ENCODE results near the gene MAGEA8. TPM values are rescaled to one million over a fixed set of nuclear protein-coding genes. Genes with fewer than 3 reads are reported as not detected.

Gene MAGEA8
- total RNA-seq, 1 experiment from 2014 or later = not detected

GRCh38 chrX:149908308-149908707 lies 27.3 kb downstream of the MAGEA8 start:
- no peak overlapping the region for H3K4me3 Mint-ChIP-seq (ENCODE audit: low read depth, unreplicated experiment)
- no peak overlapping the region for H3K27ac Mint-ChIP-seq (ENCODE audit: unreplicated experiment)
- intact Hi-C loops (cut with micrococcal nuclease; ENCODE audit: unreplicated experiment) = no loop called here
- TF ChIP-seq CTCF (IDR thresholded peaks at IDR 0.05; ENCODE audit: unreplicated experiment) = no peak
- DNase-seq = no peak
- CTCF ChIA-PET = no interaction called here
- BruUV-seq (replicated peaks) = no TSS peak
- H3K27me3 Mint-ChIP-seq (ENCODE audit: unreplicated experiment) = no peaks in the 10 kb centered on the region
- H3K9me3 Mint-ChIP-seq (ENCODE audit: low read depth, unreplicated experiment) = no peaks in the 10 kb centered on the region
- H3K4me1 Mint-ChIP-seq (ENCODE audit: low read depth, unreplicated experiment) = no peaks in the 10 kb centered on the region
- no peaks in the 10 kb centered on the region for H3K36me3 Mint-ChIP-seq (ENCODE audit: insufficient read depth, unreplicated experiment)

- intact Hi-C loops (cut with micrococcal nuclease; ENCODE audit: unreplicated experiment) = no loop called here
Measured at GRCh38 chrX:149908727-149909126, 27.7 kb downstream of the MAGEA8 start.

GRCh38 chrX:149909324-149910177 lies 28.6 kb downstream of the MAGEA8 start:
- DNase-seq = no peak
- no peak overlapping the region for H3K4me3 Mint-ChIP-seq (ENCODE audit: low read depth, unreplicated experiment)
- H3K36me3 Mint-ChIP-seq (ENCODE audit: insufficient read depth, unreplicated experiment) = no peaks in the 10 kb centered on the region
- H3K9me3 Mint-ChIP-seq (ENCODE audit: low read depth, unreplicated experiment) = no peaks in the 10 kb centered on the region
- intact Hi-C loops (cut with micrococcal nuclease; ENCODE audit: unreplicated experiment) = no loop called here
- CTCF ChIA-PET = no interaction called here
- no TSS peak for BruUV-seq (replicated peaks)
- H3K27ac Mint-ChIP-seq (ENCODE audit: unreplicated experiment) = no peak overlapping the region
- H3K4me1 Mint-ChIP-seq (ENCODE audit: low read depth, unreplicated experiment) = no peaks in the 10 kb centered on the region
- H3K27me3 Mint-ChIP-seq (ENCODE audit: unreplicated experiment) = no peaks in the 10 kb centered on the region
- TF ChIP-seq CTCF (IDR thresholded peaks at IDR 0.05; ENCODE audit: unreplicated experiment) = no peak

More at GRCh38 chrX:149908727-149909126, 27.7 kb downstream of the MAGEA8 start:
- no TSS peak for BruUV-seq (replicated peaks)
- Mint-ChIP-seq H3K9me3 (ENCODE audit: low read depth, unreplicated experiment) (no peaks in the 10 kb centered on the region), H3K4me1 (ENCODE audit: low read depth, unreplicated experiment) (no peaks in the 10 kb centered on the region), H3K27ac (ENCODE audit: unreplicated experiment) (no peak overlapping the region), H3K27me3 (ENCODE audit: unreplicated experiment) (no peaks in the 10 kb centered on the region), H3K4me3 (ENCODE audit: low read depth, unreplicated experiment) (no peak overlapping the region), H3K36me3 (ENCODE audit: insufficient read depth, unreplicated experiment) (no peaks in the 10 kb centered on the region)
- CTCF ChIA-PET = no interaction called here
- TF ChIP-seq CTCF (IDR thresholded peaks at IDR 0.05; ENCODE audit: unreplicated experiment) = no peak
- DNase-seq = no peak

- Mint-ChIP-seq H3K4me1 (ENCODE audit: low read depth, unreplicated experiment) (no peaks in the 10 kb centered on the region), H3K27ac (ENCODE audit: unreplicated experiment) (no peak overlapping the region), H3K27me3 (ENCODE audit: unreplicated experiment) (no peaks in the 10 kb centered on the region), H3K9me3 (ENCODE audit: low read depth, unreplicated experiment) (no peaks in the 10 kb centered on the region), H3K36me3 (ENCODE audit: insufficient read depth, unreplicated experiment) (no peaks in the 10 kb centered on the region), H3K4me3 (ENCODE audit: low read depth, unreplicated experiment) (no peak overlapping the region)
- no peak for TF ChIP-seq CTCF (IDR thresholded peaks at IDR 0.05; ENCODE audit: unreplicated experiment)
- CTCF ChIA-PET = no interaction called here
- intact Hi-C loops (cut with micrococcal nuclease; ENCODE audit: unreplicated experiment) = no loop called here
- BruUV-seq (replicated peaks) = no TSS peak
- DNase-seq = no peak
Measured at GRCh38 chrX:149910178-149910695, 29.3 kb downstream of the MAGEA8 start.

Measured in Calu3 (cell line).